Panc1 (cell line): ENCODE data around the gene SMG6. TPM values are rescaled to one million over a fixed set of nuclear protein-coding genes. Genes with fewer than 3 reads are reported as not detected.

ENCODE experiments used
- ATAC-seq: fragments of 200-7000 bp; cut with Tn5 transposase; 2 replicates; pipeline ENCODE4 v1.9.1; 2020; ENCODE audit warnings: mild to moderate bottlenecking, moderate library complexity
- BruUV-seq: library from RNA; stranded (reverse); fragments of 400-500 nt; replicated peaks from 2 replicates; lab custom pipeline; 2021; lab: Mats Ljungman, UMichigan
- CTCF ChIA-PET: fragments of 300-600 bp; sonication (Branson Sonifier 250); formaldehyde crosslinking; loops from one replicate; lab custom pipeline; 2022; ENCODE audit warnings: antibody characterized with exemption; lab: Charles Lee
- POLR2A ChIA-PET: fragments of 300-600 bp; sonication (Branson Sonifier 250); formaldehyde crosslinking; loops from one replicate; lab custom pipeline; 2022; ENCODE audit warnings: antibody characterized with exemption; lab: Charles Lee
- DNase-seq: peaks from one replicate; pipeline ENCODE4 v3.0.0-alpha.2; 2010; ENCODE audit warnings: low read depth, low spot score
- H3K27ac ChIP-seq: 2 replicates; pipeline ENCODE4 v1.5.1; 2011; ENCODE audit warnings: mild to moderate bottlenecking, low read length, inconsistent platforms
- H3K27me3 ChIP-seq: fragments of 200-500 bp; sonication (Bioruptor generic); 2 replicates; pipeline ENCODE4 v1.6.0; 2014; ENCODE audit warnings: low read length, inconsistent platforms; ENCODE audit not compliant: control insufficient read depth, insufficient read depth
- H3K36me3 ChIP-seq: fragments of 200-500 bp; sonication (Bioruptor generic); 2 replicates; pipeline ENCODE4 v1.5.1; 2014; ENCODE audit warnings: inconsistent platforms, mild to moderate bottlenecking, low read length, moderate library complexity; ENCODE audit not compliant: control insufficient read depth, insufficient read depth
- H3K4me1 ChIP-seq: 2 replicates; pipeline ENCODE4 v1.5.1; 2011; ENCODE audit warnings: inconsistent platforms, mild to moderate bottlenecking, low read length, moderate library complexity; ENCODE audit not compliant: control insufficient read depth, insufficient read depth
- H3K4me3 ChIP-seq, 2 experiments: 2 replicates each; pipeline ENCODE4 v1.5.1; 2011 to 2012; ENCODE audit warnings: low read depth in 2 of 2, low read length in 2 of 2, mild to moderate bottlenecking in 2 of 2, inconsistent platforms in 1 of 2, moderate library complexity in 1 of 2
- H3K9me3 ChIP-seq: fragments of 200-500 bp; sonication (Bioruptor generic); 2 replicates; pipeline ENCODE4 v1.5.1; 2014; ENCODE audit warnings: low read depth, mild to moderate bottlenecking, inconsistent platforms, low read length, moderate library complexity; ENCODE audit not compliant: control insufficient read depth, insufficient read depth
- POLR2AphosphoS5 ChIP-seq: IDR thresholded peaks from 2 replicates; pipeline ENCODE4 v1.6.1; 2012; ENCODE audit warnings: mild to moderate bottlenecking, low read depth, low read length, moderate library complexity
- REST ChIP-seq, 2 experiments: IDR thresholded peaks; 2 replicates each; pipeline ENCODE4 v1.6.1; 2011 to 2012; ENCODE audit warnings: low read depth in 2 of 2, control low read depth in 1 of 2, low read length in 1 of 2, mild to moderate bottlenecking in 1 of 2, moderate library complexity in 1 of 2; ENCODE audit not compliant: insufficient read depth in 1 of 2
- SIN3A ChIP-seq: IDR thresholded peaks from 2 replicates; pipeline ENCODE4 v1.6.1; 2012; ENCODE audit warnings: low read depth, mild to moderate bottlenecking, low read length, moderate library complexity, borderline replicate concordance; ENCODE audit not compliant: insufficient read depth
- TCF7L2 ChIP-seq: IDR thresholded peaks from 2 replicates; pipeline ENCODE4 v1.6.1; 2011; ENCODE audit warnings: mild to moderate bottlenecking, low read depth, low read length, inconsistent platforms
- in situ Hi-C: cut with HindIII; loops from 2 replicates; pipeline ENCODE4 v1.10.0; 2016; ENCODE audit warnings: low sequenced_read_pairs, low pct_unique_long_range_greater_than_20kb
- intact Hi-C: fragments of 100-400 bp; cut with micrococcal nuclease; formaldehyde crosslinking; loops from one replicate; pipeline ENCODE4 v1.10.0; 2022; ENCODE audit not compliant: unreplicated experiment
- total RNA-seq: library from RNA; stranded (reverse); gene quantifications from one replicate; pipeline ENCODE4 v1.2.1, GENCODE V29; 2021; ENCODE audit not compliant: unreplicated experiment
- TF ChIP-seq, protein P1 (sequence below): fragments of 450-650 bp; IDR thresholded peaks from 2 replicates; pipeline ENCODE4 v1.5.1; 2017; ENCODE audit warnings: mild to moderate bottlenecking

The SMG6 gene
- total RNA-seq, 1 experiment from 2014 or later, result 17.8 TPM

DNA sequence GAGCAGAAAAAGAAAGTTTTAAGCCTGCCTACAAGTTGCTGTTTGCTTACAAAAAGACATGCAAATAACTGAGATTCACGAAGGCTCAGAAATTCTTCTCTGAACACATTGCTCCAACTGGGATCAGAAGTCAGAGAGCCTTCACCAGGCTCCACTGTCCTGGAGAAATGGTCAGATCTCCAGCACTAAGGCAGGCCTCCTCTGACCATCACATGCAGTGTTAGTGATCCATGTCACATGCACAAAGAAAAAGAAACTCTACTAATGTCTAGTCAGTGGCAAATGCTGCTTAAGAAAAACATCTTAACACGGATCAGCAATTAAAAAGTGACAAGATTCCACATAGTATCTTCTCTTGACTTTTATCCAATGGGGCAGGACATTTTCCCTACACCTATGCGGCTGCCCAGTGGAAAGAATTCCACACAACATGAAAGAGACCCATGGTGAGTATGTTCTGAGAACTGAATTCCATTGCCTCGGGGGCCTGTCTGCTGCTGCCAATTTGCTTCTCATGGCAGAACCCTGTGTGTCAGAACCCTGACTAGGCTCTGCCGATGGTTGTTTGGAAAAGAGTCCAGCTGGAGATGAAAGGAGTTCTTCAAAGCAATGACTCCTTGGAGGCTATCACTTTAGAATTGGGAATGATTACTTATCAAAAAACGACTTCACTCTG, 152.1 kb downstream of the SMG6 start:
- in situ Hi-C loops, result no loop called here
- BruUV-seq, result no TSS peak
- Histone ChIP-seq H3K27ac (no peak overlapping the region), H3K36me3 (no peaks in the 10 kb centered on the region; the same call in 1 of the 2 replicates), H3K4me3 (no peak overlapping the region), H3K4me1 (no peaks in the 10 kb centered on the region), H3K27me3 (no peaks in the 10 kb centered on the region), H3K9me3 (no peaks in the 10 kb centered on the region)
- TF ChIP-seq REST (IDR thresholded peaks at IDR 0.05; ENCODE audit: insufficient read depth in 1 of 2, low read depth in 2 of 2, low read length in 1 of 2), result no peak
- TF ChIP-seq, protein P1, sequence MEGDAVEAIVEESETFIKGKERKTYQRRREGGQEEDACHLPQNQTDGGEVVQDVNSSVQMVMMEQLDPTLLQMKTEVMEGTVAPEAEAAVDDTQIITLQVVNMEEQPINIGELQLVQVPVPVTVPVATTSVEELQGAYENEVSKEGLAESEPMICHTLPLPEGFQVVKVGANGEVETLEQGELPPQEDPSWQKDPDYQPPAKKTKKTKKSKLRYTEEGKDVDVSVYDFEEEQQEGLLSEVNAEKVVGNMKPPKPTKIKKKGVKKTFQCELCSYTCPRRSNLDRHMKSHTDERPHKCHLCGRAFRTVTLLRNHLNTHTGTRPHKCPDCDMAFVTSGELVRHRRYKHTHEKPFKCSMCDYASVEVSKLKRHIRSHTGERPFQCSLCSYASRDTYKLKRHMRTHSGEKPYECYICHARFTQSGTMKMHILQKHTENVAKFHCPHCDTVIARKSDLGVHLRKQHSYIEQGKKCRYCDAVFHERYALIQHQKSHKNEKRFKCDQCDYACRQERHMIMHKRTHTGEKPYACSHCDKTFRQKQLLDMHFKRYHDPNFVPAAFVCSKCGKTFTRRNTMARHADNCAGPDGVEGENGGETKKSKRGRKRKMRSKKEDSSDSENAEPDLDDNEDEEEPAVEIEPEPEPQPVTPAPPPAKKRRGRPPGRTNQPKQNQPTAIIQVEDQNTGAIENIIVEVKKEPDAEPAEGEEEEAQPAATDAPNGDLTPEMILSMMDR, result no peak
- no peak for TF ChIP-seq TCF7L2
- no peak for TF ChIP-seq SIN3A
- no peak for TF ChIP-seq POLR2AphosphoS5
- ATAC-seq (no peak), DNase-seq (no peak)
- intact Hi-C loops, result no loop called here
- CTCF ChIA-PET, result no interaction called here
- POLR2A ChIA-PET, result no interaction called here

- no peak for DNase-seq
- no TSS peak for BruUV-seq
These were observed 152.8 kb downstream of the SMG6 start for GRCh38 chr17:2150806-2151205.

More at GRCh38 chr17:2150806-2151205, 152.8 kb downstream of the SMG6 start:
- Histone ChIP-seq H3K36me3 (no peaks in the 10 kb centered on the region; the same call in 1 of the 2 replicates), H3K9me3 (no peaks in the 10 kb centered on the region), H3K27me3 (no peaks in the 10 kb centered on the region), H3K4me3 (no peak overlapping the region), H3K4me1 (no peaks in the 10 kb centered on the region), H3K27ac (no peak overlapping the region)
- intact Hi-C loops (no loop called here), in situ Hi-C loops (no loop called here)
- TF ChIP-seq, protein P1, result no peak
- TF ChIP-seq SIN3A, result no peak
- no peak for TF ChIP-seq POLR2AphosphoS5
- TF ChIP-seq TCF7L2, result no peak
- TF ChIP-seq REST (IDR thresholded peaks at IDR 0.05; ENCODE audit: insufficient read depth in 1 of 2, low read depth in 2 of 2, low read length in 1 of 2), result no peak
- ChIA-PET POLR2A (no interaction called here), CTCF (no interaction called here)
- ATAC-seq, result no peak
